HepG2 (cell line): Measurements from ENCODE around the gene NPIPB6. TPM values are rescaled to one million over a fixed set of nuclear protein-coding genes. Genes with fewer than 3 reads are reported as not detected.

Experiments used
- ATAD3A ChIP-seq: sonication (generic); formaldehyde crosslinking; IDR thresholded peaks from 2 replicates; pipeline ENCODE4 v1.4.0; 2020; ENCODE audit warnings: missing genetic modification reagents
- CCDC6 ChIP-seq: sonication (generic); formaldehyde crosslinking; IDR thresholded peaks from 2 replicates; pipeline ENCODE4 v1.8.1; 2022; ENCODE audit warnings: mild to moderate bottlenecking, missing genetic modification reagents, moderate library complexity
- IRF2 ChIP-seq: IDR thresholded peaks from 2 replicates; pipeline ENCODE4 v1.6.1; 2018; ENCODE audit warnings: missing genetic modification reagents, missing compliant biosample characterization
- KLF9 ChIP-seq: IDR thresholded peaks from 2 replicates; pipeline ENCODE4 v1.6.1; 2016; ENCODE audit warnings: low read depth
- LCORL ChIP-seq, 2 experiments: fragments of 450-650 bp in 1 of 2; sonication (generic) in 1 of 2; formaldehyde crosslinking in 1 of 2; IDR thresholded peaks; 2 replicates each; pipeline versions ENCODE4 v1.5.0 to v1.6.1; 2017 to 2020; ENCODE audit warnings: antibody characterized with exemption in 1 of 2, missing genetic modification reagents in 1 of 2
- RCOR2 ChIP-seq: IDR thresholded peaks from 2 replicates; pipeline ENCODE4 v1.6.1; 2016; ENCODE audit warnings: missing biosample characterization, missing genetic modification reagents
- RFXANK ChIP-seq: IDR thresholded peaks from 2 replicates; pipeline ENCODE4 v1.6.1; 2016
- SNAPC2 ChIP-seq: sonication (generic); formaldehyde crosslinking; IDR thresholded peaks from 2 replicates; pipeline ENCODE4 v1.8.1; 2022; ENCODE audit warnings: mild to moderate bottlenecking, missing genetic modification reagents
- ZC3H13 ChIP-seq: sonication (generic); formaldehyde crosslinking; IDR thresholded peaks from 2 replicates; pipeline ENCODE4 v1.8.1; 2023; ENCODE audit warnings: mild to moderate bottlenecking, missing genetic modification reagents, moderate library complexity
- ZEB1 ChIP-seq: IDR thresholded peaks from 2 replicates; pipeline ENCODE4 v1.6.1; 2012; ENCODE audit warnings: mild to moderate bottlenecking, low read depth, inconsistent platforms; ENCODE audit not compliant: insufficient replicate concordance
- ZNF296 ChIP-seq: sonication (generic); formaldehyde crosslinking; conservative IDR thresholded peaks from 2 replicates; pipeline ENCODE4 v1.5.0; 2020; ENCODE audit warnings: mild to moderate bottlenecking, missing genetic modification reagents
- ZNF354B ChIP-seq: sonication (generic); formaldehyde crosslinking; IDR thresholded peaks from 2 replicates; pipeline ENCODE4 v1.8.0; 2022; ENCODE audit warnings: mild to moderate bottlenecking, missing genetic modification reagents
- ZNF713 ChIP-seq: sonication (generic); formaldehyde crosslinking; IDR thresholded peaks from 2 replicates; pipeline ENCODE4 v1.4.0; 2020; ENCODE audit warnings: mild to moderate bottlenecking, missing genetic modification reagents
- polyA plus RNA-seq, 8 experiments: library from polyadenylated mRNA; depleted of rRNA in 3 of 8; stranded (reverse) in 7 of 8; unstranded in 1 of 8; fragments of >200 nt; fragmentation: Illumina TruSeq in 4 of 8; extraction: Trizol in 4 of 8; gene quantifications; 2 replicates each; pipeline versions ENCODE4 v1.2.1 to v1.2.3, GENCODE V29; 2011 to 2016; ENCODE audit warnings: low read depth in 4 of 8, missing spikeins in 1 of 8, mixed read lengths in 1 of 8; ENCODE audit not compliant: insufficient read depth in 1 of 8
- total RNA-seq, 5 experiments: library from RNA; depleted of rRNA; stranded (reverse); fragments of >200 nt; fragmentation: Illumina TruSeq; extraction: Trizol; gene quantifications; 2 replicates each; pipeline ENCODE4 v1.2.3, GENCODE V29; 2016; ENCODE audit warnings: low read depth in 1 of 5
- TF ChIP-seq, protein P1 (sequence below): sonication (generic); formaldehyde crosslinking; IDR thresholded peaks from 2 replicates; pipeline ENCODE4 v1.8.1; 2022; ENCODE audit warnings: low read depth, mild to moderate bottlenecking, missing genetic modification reagents
- TF ChIP-seq, protein P2 (sequence below): IDR thresholded peaks from 2 replicates; pipeline ENCODE4 v1.6.1; 2016; ENCODE audit warnings: mild to moderate bottlenecking
- TF ChIP-seq, protein P3 (sequence below): sonication (generic); formaldehyde crosslinking; IDR thresholded peaks from 2 replicates; pipeline ENCODE4 v1.5.0; 2020; ENCODE audit warnings: mild to moderate bottlenecking, missing genetic modification reagents, borderline replicate concordance
- TF ChIP-seq, protein P4 (sequence below): fragments of 450-650 bp; IDR thresholded peaks from 2 replicates; pipeline ENCODE4 v1.6.1; 2016

NPIPB6 gene
- total and polyA plus RNA-seq, 2 of the 13 experiments (the other 11 are each of a cell fraction or from before 2014, with no cell fraction given), result 0.25 TPM; not detected in 1

DNA sequence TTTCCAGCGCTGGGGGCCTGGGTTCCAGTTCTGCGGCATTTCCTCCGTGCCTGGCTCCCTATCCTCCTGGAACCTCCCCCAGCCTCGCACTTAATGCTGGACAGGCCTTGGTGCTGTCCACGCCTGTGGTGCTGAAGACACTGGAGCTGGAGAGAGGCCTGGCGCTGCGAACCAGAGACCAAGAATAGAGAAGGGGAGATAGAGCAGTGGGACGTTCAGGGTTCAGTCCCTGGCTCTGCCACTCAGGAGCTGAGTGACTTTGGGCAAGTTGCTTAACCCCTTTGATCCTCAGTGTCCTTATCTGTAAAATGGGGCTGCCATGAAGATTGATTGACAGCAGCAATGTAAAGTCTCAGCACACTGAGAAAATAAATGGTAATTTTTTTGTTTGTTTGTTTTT is 59.1 kb downstream of the NPIPB6 start (continued):
- TF ChIP-seq ZC3H13 (CRISPR knock-in tag) (peak; percentile 91), ZEB1 (no peak), LCORL (IDR thresholded peaks at IDR 0.05) (no peak), LCORL (CRISPR knock-in tag; IDR thresholded peaks at IDR 0.05) (no peak), ZNF713 (CRISPR knock-in tag) (no peak), ATAD3A (CRISPR knock-in tag) (peak; percentile 97), KLF9 (CRISPR knock-in tag) (peak; percentile 91; the same call in 1 of the 2 replicates), CCDC6 (CRISPR knock-in tag) (peak; percentile 77; the same call in 1 of the 2 replicates), IRF2 (peak; percentile 88), SNAPC2 (CRISPR knock-in tag) (peak; percentile 88), RFXANK (peak; percentile 86; the same call in 1 of the 2 replicates), ZNF354B (CRISPR knock-in tag) (no peak), RCOR2 (CRISPR knock-in tag) (no peak), ZNF296 (CRISPR knock-in tag) (peak; percentile 82; the same call in 1 of the 2 replicates)
- TF ChIP-seq, protein P1, sequence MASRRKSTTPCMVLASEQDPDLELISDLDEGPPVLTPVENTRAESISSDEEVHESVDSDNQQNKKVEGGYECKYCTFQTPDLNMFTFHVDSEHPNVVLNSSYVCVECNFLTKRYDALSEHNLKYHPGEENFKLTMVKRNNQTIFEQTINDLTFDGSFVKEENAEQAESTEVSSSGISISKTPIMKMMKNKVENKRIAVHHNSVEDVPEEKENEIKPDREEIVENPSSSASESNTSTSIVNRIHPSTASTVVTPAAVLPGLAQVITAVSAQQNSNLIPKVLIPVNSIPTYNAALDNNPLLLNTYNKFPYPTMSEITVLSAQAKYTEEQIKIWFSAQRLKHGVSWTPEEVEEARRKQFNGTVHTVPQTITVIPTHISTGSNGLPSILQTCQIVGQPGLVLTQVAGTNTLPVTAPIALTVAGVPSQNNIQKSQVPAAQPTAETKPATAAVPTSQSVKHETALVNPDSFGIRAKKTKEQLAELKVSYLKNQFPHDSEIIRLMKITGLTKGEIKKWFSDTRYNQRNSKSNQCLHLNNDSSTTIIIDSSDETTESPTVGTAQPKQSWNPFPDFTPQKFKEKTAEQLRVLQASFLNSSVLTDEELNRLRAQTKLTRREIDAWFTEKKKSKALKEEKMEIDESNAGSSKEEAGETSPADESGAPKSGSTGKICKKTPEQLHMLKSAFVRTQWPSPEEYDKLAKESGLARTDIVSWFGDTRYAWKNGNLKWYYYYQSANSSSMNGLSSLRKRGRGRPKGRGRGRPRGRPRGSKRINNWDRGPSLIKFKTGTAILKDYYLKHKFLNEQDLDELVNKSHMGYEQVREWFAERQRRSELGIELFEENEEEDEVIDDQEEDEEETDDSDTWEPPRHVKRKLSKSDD (CRISPR knock-in tag), result no peak; the same call in 1 of the 2 replicates
- TF ChIP-seq, protein P2, sequence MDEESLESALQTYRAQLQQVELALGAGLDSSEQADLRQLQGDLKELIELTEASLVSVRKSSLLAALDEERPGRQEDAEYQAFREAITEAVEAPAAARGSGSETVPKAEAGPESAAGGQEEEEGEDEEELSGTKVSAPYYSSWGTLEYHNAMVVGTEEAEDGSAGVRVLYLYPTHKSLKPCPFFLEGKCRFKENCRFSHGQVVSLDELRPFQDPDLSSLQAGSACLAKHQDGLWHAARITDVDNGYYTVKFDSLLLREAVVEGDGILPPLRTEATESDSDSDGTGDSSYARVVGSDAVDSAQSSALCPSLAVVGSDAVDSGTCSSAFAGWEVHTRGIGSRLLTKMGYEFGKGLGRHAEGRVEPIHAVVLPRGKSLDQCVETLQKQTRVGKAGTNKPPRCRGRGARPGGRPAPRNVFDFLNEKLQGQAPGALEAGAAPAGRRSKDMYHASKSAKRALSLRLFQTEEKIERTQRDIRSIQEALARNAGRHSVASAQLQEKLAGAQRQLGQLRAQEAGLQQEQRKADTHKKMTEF (CRISPR knock-in tag), result peak; percentile 68; the same call in 1 of the 2 replicates
- TF ChIP-seq, protein P3, sequence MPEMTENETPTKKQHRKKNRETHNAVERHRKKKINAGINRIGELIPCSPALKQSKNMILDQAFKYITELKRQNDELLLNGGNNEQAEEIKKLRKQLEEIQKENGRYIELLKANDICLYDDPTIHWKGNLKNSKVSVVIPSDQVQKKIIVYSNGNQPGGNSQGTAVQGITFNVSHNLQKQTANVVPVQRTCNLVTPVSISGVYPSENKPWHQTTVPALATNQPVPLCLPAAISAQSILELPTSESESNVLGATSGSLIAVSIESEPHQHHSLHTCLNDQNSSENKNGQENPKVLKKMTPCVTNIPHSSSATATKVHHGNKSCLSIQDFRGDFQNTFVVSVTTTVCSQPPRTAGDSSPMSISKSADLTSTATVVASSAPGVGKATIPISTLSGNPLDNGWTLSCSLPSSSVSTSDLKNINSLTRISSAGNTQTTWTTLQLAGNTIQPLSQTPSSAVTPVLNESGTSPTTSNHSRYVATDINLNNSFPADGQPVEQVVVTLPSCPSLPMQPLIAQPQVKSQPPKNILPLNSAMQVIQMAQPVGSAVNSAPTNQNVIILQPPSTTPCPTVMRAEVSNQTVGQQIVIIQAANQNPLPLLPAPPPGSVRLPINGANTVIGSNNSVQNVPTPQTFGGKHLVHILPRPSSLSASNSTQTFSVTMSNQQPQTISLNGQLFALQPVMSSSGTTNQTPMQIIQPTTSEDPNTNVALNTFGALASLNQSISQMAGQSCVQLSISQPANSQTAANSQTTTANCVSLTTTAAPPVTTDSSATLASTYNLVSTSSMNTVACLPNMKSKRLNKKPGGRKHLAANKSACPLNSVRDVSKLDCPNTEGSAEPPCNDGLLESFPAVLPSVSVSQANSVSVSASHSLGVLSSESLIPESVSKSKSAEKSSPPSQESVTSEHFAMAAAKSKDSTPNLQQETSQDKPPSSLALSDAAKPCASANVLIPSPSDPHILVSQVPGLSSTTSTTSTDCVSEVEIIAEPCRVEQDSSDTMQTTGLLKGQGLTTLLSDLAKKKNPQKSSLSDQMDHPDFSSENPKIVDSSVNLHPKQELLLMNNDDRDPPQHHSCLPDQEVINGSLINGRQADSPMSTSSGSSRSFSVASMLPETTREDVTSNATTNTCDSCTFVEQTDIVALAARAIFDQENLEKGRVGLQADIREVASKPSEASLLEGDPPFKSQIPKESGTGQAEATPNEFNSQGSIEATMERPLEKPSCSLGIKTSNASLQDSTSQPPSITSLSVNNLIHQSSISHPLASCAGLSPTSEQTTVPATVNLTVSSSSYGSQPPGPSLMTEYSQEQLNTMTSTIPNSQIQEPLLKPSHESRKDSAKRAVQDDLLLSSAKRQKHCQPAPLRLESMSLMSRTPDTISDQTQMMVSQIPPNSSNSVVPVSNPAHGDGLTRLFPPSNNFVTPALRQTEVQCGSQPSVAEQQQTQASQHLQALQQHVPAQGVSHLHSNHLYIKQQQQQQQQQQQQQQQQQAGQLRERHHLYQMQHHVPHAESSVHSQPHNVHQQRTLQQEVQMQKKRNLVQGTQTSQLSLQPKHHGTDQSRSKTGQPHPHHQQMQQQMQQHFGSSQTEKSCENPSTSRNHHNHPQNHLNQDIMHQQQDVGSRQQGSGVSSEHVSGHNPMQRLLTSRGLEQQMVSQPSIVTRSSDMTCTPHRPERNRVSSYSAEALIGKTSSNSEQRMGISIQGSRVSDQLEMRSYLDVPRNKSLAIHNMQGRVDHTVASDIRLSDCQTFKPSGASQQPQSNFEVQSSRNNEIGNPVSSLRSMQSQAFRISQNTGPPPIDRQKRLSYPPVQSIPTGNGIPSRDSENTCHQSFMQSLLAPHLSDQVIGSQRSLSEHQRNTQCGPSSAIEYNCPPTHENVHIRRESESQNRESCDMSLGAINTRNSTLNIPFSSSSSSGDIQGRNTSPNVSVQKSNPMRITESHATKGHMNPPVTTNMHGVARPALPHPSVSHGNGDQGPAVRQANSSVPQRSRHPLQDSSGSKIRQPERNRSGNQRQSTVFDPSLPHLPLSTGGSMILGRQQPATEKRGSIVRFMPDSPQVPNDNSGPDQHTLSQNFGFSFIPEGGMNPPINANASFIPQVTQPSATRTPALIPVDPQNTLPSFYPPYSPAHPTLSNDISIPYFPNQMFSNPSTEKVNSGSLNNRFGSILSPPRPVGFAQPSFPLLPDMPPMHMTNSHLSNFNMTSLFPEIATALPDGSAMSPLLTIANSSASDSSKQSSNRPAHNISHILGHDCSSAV, result no peak
- TF ChIP-seq, protein P4, sequence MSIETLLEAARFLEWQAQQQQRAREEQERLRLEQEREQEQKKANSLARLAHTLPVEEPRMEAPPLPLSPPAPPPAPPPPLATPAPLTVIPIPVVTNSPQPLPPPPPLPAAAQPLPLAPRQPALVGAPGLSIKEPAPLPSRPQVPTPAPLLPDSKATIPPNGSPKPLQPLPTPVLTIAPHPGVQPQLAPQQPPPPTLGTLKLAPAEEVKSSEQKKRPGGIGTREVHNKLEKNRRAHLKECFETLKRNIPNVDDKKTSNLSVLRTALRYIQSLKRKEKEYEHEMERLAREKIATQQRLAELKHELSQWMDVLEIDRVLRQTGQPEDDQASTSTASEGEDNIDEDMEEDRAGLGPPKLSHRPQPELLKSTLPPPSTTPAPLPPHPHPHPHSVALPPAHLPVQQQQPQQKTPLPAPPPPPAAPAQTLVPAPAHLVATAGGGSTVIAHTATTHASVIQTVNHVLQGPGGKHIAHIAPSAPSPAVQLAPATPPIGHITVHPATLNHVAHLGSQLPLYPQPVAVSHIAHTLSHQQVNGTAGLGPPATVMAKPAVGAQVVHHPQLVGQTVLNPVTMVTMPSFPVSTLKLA, result no peak
